GM12801 (cell line): Measurements from ENCODE around the gene LRMDA.

Source experiments
- TF ChIP-seq, protein P1 (sequence below): IDR thresholded peaks from one replicate; pipeline ENCODE4 v1.5.1; 2011; ENCODE audit warnings: control low read depth; ENCODE audit not compliant: insufficient read length; ENCODE audit errors: extremely low read depth

Gene LRMDA

GRCh38 chr10:75542906-75543305, 111.5 kb downstream of the LRMDA start:
- TF ChIP-seq, protein P1, sequence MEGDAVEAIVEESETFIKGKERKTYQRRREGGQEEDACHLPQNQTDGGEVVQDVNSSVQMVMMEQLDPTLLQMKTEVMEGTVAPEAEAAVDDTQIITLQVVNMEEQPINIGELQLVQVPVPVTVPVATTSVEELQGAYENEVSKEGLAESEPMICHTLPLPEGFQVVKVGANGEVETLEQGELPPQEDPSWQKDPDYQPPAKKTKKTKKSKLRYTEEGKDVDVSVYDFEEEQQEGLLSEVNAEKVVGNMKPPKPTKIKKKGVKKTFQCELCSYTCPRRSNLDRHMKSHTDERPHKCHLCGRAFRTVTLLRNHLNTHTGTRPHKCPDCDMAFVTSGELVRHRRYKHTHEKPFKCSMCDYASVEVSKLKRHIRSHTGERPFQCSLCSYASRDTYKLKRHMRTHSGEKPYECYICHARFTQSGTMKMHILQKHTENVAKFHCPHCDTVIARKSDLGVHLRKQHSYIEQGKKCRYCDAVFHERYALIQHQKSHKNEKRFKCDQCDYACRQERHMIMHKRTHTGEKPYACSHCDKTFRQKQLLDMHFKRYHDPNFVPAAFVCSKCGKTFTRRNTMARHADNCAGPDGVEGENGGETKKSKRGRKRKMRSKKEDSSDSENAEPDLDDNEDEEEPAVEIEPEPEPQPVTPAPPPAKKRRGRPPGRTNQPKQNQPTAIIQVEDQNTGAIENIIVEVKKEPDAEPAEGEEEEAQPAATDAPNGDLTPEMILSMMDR: no peak

DNA sequence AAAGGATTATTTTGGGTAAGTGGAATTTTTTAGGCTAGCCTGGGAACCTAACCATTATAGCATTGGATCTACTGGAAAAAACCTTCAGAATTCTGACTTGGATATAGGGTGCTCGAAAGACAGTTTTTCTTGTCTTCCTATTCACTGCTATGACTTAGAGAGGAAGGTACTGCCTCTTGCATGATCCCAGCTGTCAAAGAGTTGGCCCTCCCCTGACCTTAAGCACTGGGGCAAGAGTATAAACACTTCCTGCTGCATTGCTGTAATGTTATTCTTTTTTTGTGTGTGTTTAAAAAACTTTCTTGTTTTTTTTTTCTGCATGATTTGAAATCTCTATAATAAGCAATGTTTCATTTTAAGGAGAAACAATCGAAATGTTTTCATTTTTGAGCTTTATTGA, 113.0 kb downstream of the LRMDA start:
- TF ChIP-seq, protein P1: no peak

DNA sequence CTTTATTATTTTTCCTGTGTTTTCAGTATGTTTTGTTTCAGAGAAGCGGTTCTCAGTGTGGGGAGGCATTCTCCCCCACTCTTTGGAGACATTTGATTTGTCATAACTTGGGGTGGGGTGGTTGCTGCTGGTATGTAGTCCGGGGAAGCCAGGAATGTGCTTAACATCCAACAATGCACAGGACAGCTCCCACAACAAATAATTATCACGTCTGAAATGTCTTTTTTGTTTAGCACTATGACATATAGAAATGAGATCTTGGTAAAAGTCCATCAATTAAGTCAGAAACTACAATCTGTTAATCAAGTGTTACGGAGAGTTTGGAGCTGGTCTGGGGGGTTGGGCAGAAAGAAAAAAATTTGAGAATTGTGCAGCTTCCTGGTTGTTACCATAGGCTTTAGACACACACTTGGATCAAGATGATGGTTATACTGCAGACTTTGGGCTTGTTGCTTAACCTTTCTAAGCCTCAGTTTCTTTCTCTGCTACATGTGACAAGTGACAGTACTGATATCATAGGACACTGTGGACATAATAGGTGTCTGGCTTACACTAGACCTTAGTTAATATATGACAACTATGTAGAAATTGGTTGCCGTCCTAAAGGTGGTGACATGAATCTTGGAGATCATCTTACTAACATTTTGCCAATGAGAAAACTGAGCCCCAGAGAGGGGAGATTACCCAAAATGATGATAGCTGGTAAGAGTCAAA, 113.7 kb downstream of the LRMDA start:
- TF ChIP-seq, protein P1: no peak

DNA sequence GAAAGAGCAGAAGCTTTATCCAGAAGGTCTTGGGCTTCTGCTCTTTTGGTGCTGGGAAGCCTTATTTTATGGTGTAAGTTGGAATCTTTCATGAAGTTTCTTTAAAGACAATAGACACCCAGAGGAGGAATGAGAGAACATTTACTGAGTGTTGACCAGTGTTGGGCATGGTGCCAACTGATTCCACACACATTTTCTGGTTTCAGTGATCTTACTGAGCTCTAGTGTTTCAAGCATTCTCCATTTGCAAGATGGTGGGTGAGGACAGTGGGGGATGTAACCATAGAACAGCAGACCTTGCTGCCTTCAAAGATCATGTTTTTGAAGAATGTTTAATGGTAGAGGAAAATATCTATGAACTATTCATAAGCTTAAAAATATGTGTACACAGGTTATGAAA, 114.6 kb downstream of the LRMDA start:
- TF ChIP-seq, protein P1: no peak

DNA sequence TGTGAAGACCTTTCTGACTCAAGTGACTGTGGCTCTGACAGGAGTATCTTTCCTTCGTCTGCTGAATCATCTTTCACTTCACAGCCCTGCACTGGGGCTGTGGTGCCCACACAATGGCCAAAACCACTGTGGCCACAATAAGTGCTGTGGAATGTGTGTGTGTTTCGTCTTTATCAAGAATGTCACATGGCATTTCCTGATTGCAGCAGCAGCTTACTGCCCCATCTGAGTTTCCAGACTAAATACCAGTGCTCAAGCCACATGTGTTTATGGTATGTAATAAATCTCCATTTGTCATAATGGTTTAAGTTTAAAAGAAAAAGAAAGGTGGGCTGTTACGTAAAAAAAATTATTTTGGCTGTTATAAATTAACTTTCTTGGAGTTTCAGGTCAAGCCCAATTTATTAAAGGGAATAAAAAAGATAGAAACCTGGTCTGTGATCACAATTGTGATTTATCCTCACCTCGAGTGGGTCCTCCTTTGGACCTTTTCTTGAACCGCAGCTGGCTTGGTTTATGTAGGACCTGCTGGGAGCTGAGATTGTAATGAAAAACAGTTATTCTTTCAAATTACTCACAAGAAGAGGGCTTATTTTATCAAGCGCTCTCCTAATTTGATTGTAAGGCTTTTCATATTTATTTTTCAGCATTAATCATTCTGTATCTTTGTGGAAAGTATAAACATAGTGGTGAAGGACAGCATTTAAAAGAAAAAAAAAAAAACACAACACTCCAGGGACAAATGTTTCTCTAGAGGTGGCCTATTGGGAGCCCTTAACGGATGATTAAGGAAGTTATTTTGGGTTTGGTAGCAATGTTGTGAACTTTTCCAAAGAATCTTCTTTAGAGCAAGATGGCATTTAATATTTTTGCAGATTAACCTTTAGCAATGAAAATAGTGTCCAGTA, 116.2 kb downstream of the LRMDA start:
- TF ChIP-seq, protein P1: no peak

- TF ChIP-seq, protein P1: no peak
These were observed 116.9 kb downstream of the LRMDA start for GRCh38 chr10:75548356-75548755.

DNA sequence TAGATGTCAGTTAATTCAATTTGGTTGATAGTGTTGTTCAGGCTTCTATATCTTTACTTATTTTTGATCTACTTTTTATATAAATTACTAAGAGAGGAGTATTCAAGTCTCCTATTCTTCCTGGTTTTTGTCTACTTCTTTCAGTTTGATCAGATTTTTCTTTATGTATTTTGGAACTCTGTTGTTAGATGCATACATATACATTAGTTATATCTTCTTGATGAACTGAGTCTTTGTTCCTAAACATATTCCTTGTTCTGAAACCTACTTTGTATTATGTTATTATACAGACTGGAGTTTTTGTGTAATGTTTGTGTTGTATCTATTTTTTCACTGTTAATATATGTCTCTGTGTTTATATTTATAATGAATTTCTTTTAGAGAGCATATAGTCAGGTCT, 118.8 kb downstream of the LRMDA start:
- TF ChIP-seq, protein P1: no peak
